H9 (cell line): Measurements from ENCODE around the gene HERPUD2. TPM values are rescaled to one million over a fixed set of nuclear protein-coding genes. Genes with fewer than 3 reads are reported as not detected.

Experiments
- DNase-seq: peaks from one replicate; pipeline ENCODE4 v3.0.0-alpha.2; 2017
- H2AFZ ChIP-seq: one replicate; pipeline ENCODE4 v1.6.1; 2013; ENCODE audit warnings: mild to moderate bottlenecking, low read length, control low read depth, moderate library complexity
- H2AK5ac ChIP-seq: 2 replicates; pipeline ENCODE4 v1.6.1; 2013; ENCODE audit warnings: low read length, control low read depth, mixed read lengths; ENCODE audit not compliant: insufficient read length
- H2BK120ac ChIP-seq: one replicate; pipeline ENCODE4 v1.6.1; 2013; ENCODE audit warnings: low read depth, mild to moderate bottlenecking, low read length, control low read depth, inconsistent platforms; ENCODE audit not compliant: poor library complexity, severe bottlenecking
- H2BK12ac ChIP-seq: 2 replicates; pipeline ENCODE4 v1.6.1; 2013; ENCODE audit warnings: low read length, control low read depth, mixed read lengths, low read depth; ENCODE audit not compliant: insufficient read length
- H2BK15ac ChIP-seq: 2 replicates; pipeline ENCODE4 v1.6.1; 2013; ENCODE audit warnings: low read depth, low read length, control low read depth
- H2BK20ac ChIP-seq: one replicate; pipeline ENCODE4 v1.6.1; 2013; ENCODE audit warnings: low read depth, mild to moderate bottlenecking, low read length, control low read depth, inconsistent platforms; ENCODE audit not compliant: poor library complexity, severe bottlenecking
- H2BK5ac ChIP-seq: 2 replicates; pipeline ENCODE4 v1.6.1; 2013; ENCODE audit warnings: low read length, control low read depth, mixed read lengths; ENCODE audit not compliant: insufficient read length
- H3K14ac ChIP-seq: 2 replicates; pipeline ENCODE4 v1.6.1; 2013; ENCODE audit warnings: low read length, control low read depth; ENCODE audit not compliant: insufficient read depth
- H3K18ac ChIP-seq: 2 replicates; pipeline ENCODE4 v1.6.1; 2013; ENCODE audit warnings: low read depth, mild to moderate bottlenecking, mixed read lengths, low read length, control low read depth; ENCODE audit not compliant: insufficient read length
- H3K23ac ChIP-seq: 2 replicates; pipeline ENCODE4 v1.6.1; 2013; ENCODE audit warnings: low read length, control low read depth, mixed read lengths, low read depth; ENCODE audit not compliant: insufficient read length
- H3K23me2 ChIP-seq: 2 replicates; pipeline ENCODE4 v1.6.1; 2013; ENCODE audit warnings: low read depth, mild to moderate bottlenecking, mixed read lengths, low read length, control low read depth; ENCODE audit not compliant: insufficient read length, poor library complexity, severe bottlenecking
- H3K27ac ChIP-seq: 2 replicates; pipeline ENCODE4 v1.5.1; 2013; ENCODE audit warnings: low read length, control low read depth, mixed read lengths, low read depth; ENCODE audit not compliant: insufficient read length
- H3K27me3 ChIP-seq: 2 replicates; pipeline ENCODE4 v1.6.1; 2013; ENCODE audit warnings: low read length, control low read depth, inconsistent platforms; ENCODE audit not compliant: insufficient read depth
- H3K4ac ChIP-seq: 2 replicates; pipeline ENCODE4 v1.6.1; 2013; ENCODE audit warnings: low read depth, mild to moderate bottlenecking, control low read depth, inconsistent platforms, low read length, moderate library complexity
- H3K4me1 ChIP-seq: 2 replicates; pipeline ENCODE4 v1.6.1; 2013; ENCODE audit warnings: low read length, control low read depth, inconsistent platforms; ENCODE audit not compliant: insufficient read depth
- H3K4me2 ChIP-seq: 2 replicates; pipeline ENCODE4 v1.6.1; 2013; ENCODE audit warnings: low read length, control low read depth, mixed read lengths; ENCODE audit not compliant: insufficient read length, insufficient read depth
- H3K56ac ChIP-seq: 2 replicates; pipeline ENCODE4 v1.6.1; 2013; ENCODE audit warnings: low read depth, mild to moderate bottlenecking, mixed read lengths, low read length, control low read depth; ENCODE audit not compliant: insufficient read length
- H3K79me1 ChIP-seq: 2 replicates; pipeline ENCODE4 v1.6.1; 2013; ENCODE audit warnings: low read depth, mild to moderate bottlenecking, moderate library complexity, low read length, control low read depth, inconsistent platforms; ENCODE audit not compliant: insufficient read depth, poor library complexity, severe bottlenecking
- H3K79me2 ChIP-seq: 2 replicates; pipeline ENCODE4 v1.6.1; 2013; ENCODE audit warnings: low read length, control low read depth, inconsistent platforms; ENCODE audit not compliant: insufficient read depth
- H3K9ac ChIP-seq: 2 replicates; pipeline ENCODE4 v1.6.1; 2013; ENCODE audit warnings: low read length, control low read depth, mixed read lengths; ENCODE audit not compliant: insufficient read length; ENCODE audit errors: extremely low read depth
- H3K9me3 ChIP-seq: one replicate; pipeline ENCODE4 v1.6.1; 2013; ENCODE audit warnings: low read depth, low read length, inconsistent platforms; ENCODE audit not compliant: control insufficient read depth
- H3T11ph ChIP-seq: one replicate; pipeline ENCODE4 v1.6.1; 2013; ENCODE audit warnings: mild to moderate bottlenecking, low read length, control low read depth, inconsistent platforms
- H4K20me1 ChIP-seq: one replicate; pipeline ENCODE4 v1.6.1; 2013; ENCODE audit not compliant: control insufficient read depth, insufficient read length, insufficient read depth
- H4K5ac ChIP-seq: 2 replicates; pipeline ENCODE4 v1.6.1; 2013; ENCODE audit warnings: low read depth, mild to moderate bottlenecking, mixed read lengths, low read length, control low read depth; ENCODE audit not compliant: insufficient read length
- H4K8ac ChIP-seq: replicated peaks from 2 replicates; pipeline ENCODE4 v1.6.1; 2013; ENCODE audit warnings: low read length, control low read depth, mixed read lengths, low read depth; ENCODE audit not compliant: insufficient read length
- H4K91ac ChIP-seq: 2 replicates; pipeline ENCODE4 v1.6.1; 2013; ENCODE audit warnings: low read depth, mild to moderate bottlenecking, moderate library complexity, mixed read lengths, low read length, control low read depth; ENCODE audit not compliant: insufficient read length
- H3K27ac Mint-ChIP-seq, 3 experiments: 2 replicates in 2 of 3; 3 replicates in 1 of 3; pipeline ENCODE4 v1.8.0; 2020 to 2021; ENCODE audit warnings: mixed read lengths in 3 of 3, mild to moderate bottlenecking in 1 of 3, moderate library complexity in 1 of 3
- H3K27me3 Mint-ChIP-seq: 2 replicates; pipeline ENCODE4 v1.8.0; 2021; ENCODE audit warnings: low read depth, mild to moderate bottlenecking, moderate library complexity, mixed read lengths
- H3K36me3 Mint-ChIP-seq, 3 experiments: 2 replicates in 2 of 3; 3 replicates in 1 of 3; pipeline ENCODE4 v1.8.0; 2020 to 2021; ENCODE audit warnings: low read depth in 3 of 3, mixed read lengths in 3 of 3; ENCODE audit not compliant: insufficient read depth in 1 of 3
- H3K4me1 Mint-ChIP-seq, 2 experiments: 2 replicates each; pipeline ENCODE4 v1.8.0; 2020; ENCODE audit warnings: mixed read lengths in 2 of 2
- H3K4me3 Mint-ChIP-seq, 2 experiments: 2 replicates in 1 of 2; 3 replicates in 1 of 2; pipeline ENCODE4 v1.8.0; 2020 to 2021; ENCODE audit warnings: mild to moderate bottlenecking in 2 of 2, mixed read lengths in 2 of 2, moderate library complexity in 1 of 2
- H3K9me3 Mint-ChIP-seq, 2 experiments: 2 replicates in 1 of 2; 3 replicates in 1 of 2; pipeline ENCODE4 v1.8.0; 2020; ENCODE audit warnings: mild to moderate bottlenecking in 2 of 2, mixed read lengths in 2 of 2, moderate library complexity in 1 of 2
- WGBS: extraction: QIAGEN DNeasy Blood & Tissue Kit; methylation state at CpG from one replicate; pipeline ENCODE4 v1.1.7; 2013; ENCODE audit warnings: missing lambda C conversion rate, low lambda C conversion rate, mixed read lengths; ENCODE audit not compliant: insufficient read length; ENCODE audit errors: extremely low coverage; 5-methylcytosine and 5-hydroxymethylcytosine counted together
- total RNA-seq: library from RNA; stranded (reverse); gene quantifications from 2 replicates; pipeline ENCODE4 v1.2.1, GENCODE V29; 2021
- TF ChIP-seq, protein P1 (sequence below): fragments of 200-600 bp; sonication (generic); conservative IDR thresholded peaks from 3 replicates; pipeline ENCODE4 v1.8.0; 2021; ENCODE audit warnings: antibody characterized with exemption, mild to moderate bottlenecking

HERPUD2 gene
- total RNA-seq, 1 experiment from 2014 or later, result 17.0 TPM

DNA sequence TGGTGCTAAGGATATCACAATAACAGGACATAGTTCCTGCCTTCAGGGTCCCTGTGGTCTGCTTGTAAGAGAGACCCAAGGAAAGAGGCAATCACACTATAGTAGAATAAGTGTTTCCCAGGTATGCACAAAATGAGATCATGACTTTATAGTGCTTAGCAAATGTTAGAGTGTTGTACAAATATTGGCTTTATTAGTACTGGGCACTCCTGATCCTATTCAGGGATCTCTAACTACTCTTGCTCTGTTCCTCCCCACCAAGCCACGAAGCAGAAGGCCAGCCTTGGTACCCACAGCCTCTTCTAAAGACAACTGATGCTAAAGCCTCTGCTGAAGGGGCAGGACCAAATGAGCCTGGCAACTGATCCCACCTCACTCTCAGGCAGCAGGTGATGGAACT, 75.1 kb downstream of the HERPUD2 start:
- H3K36me3 Mint-ChIP-seq, result no peaks in the 10 kb centered on the region
- H4K20me1 ChIP-seq, result no peaks in the 10 kb centered on the region

More for the DNA sequence above, 75.1 kb downstream of the HERPUD2 start:
- H3K9me3 Mint-ChIP-seq, result no peaks in the 10 kb centered on the region
- Histone ChIP-seq H3K79me2 (no peaks in the 10 kb centered on the region), H3K4ac (no peak overlapping the region), H3K18ac (no peak overlapping the region), H3K79me1 (no peaks in the 10 kb centered on the region), H2BK12ac (no peak overlapping the region), H3K23ac (no peak overlapping the region), H3K9me3 (no peaks in the 10 kb centered on the region), H3K4me2 (no peak overlapping the region), H3K9ac (no peak overlapping the region), H2BK5ac (no peak overlapping the region), H3T11ph (no peak overlapping the region), H2BK20ac (no peak overlapping the region), H2AFZ (no peak overlapping the region), H3K56ac (no peak overlapping the region), H4K8ac (no peak overlapping the region), H3K23me2 (no peaks in the 10 kb centered on the region), H4K5ac (no peak overlapping the region), H4K91ac (no peak overlapping the region), H3K14ac (no peak overlapping the region), H2BK120ac (no peak overlapping the region), H2BK15ac (no peak overlapping the region), H3K27ac (no peak overlapping the region), H3K27me3 (no peaks in the 10 kb centered on the region), H3K4me1 (no peaks in the 10 kb centered on the region; the same call in 1 of the 2 replicates), H2AK5ac (no peak overlapping the region)
- no peak overlapping the region for H3K27ac Mint-ChIP-seq
- peaks cover 0 to 7% of the 10 kb centered on the region in 2 experiments; a peak in 1 of 4 replicates for H3K4me1 Mint-ChIP-seq
- TF ChIP-seq, protein P1, sequence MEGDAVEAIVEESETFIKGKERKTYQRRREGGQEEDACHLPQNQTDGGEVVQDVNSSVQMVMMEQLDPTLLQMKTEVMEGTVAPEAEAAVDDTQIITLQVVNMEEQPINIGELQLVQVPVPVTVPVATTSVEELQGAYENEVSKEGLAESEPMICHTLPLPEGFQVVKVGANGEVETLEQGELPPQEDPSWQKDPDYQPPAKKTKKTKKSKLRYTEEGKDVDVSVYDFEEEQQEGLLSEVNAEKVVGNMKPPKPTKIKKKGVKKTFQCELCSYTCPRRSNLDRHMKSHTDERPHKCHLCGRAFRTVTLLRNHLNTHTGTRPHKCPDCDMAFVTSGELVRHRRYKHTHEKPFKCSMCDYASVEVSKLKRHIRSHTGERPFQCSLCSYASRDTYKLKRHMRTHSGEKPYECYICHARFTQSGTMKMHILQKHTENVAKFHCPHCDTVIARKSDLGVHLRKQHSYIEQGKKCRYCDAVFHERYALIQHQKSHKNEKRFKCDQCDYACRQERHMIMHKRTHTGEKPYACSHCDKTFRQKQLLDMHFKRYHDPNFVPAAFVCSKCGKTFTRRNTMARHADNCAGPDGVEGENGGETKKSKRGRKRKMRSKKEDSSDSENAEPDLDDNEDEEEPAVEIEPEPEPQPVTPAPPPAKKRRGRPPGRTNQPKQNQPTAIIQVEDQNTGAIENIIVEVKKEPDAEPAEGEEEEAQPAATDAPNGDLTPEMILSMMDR, result no peak
- H3K4me3 Mint-ChIP-seq, result no peak overlapping the region
- no CpG with 5 or more reads among the region's 1 CpG for WGBS
- H3K27me3 Mint-ChIP-seq, result no peaks in the 10 kb centered on the region; the same call in 1 of the 2 replicates
- DNase-seq, result no peak
